ENCODE measurements around the gene SPACA7.
"Not testable (repeated sequence)": the region's sequence is repeated elsewhere in the genome, so short reads cannot be mapped to it uniquely, and the experiment has no call there.

The SPACA7 gene

GRCh38 chr13:112351825-112352224 is 24.3 kb upstream of the SPACA7 start:
- DNase-seq: no peak

- no peak for DNase-seq
Measured at GRCh38 chr13:112353856-112354255, 22.3 kb upstream of the SPACA7 start.

GRCh38 chr13:112354330-112355273 is 21.6 kb upstream of the SPACA7 start:
- no peak for DNase-seq

GRCh38 chr13:112355274-112355838 is 20.8 kb upstream of the SPACA7 start:
- no peak for DNase-seq

GRCh38 chr13:112356190-112356589 is 20.0 kb upstream of the SPACA7 start:
- no peak for DNase-seq

GRCh38 chr13:112358156-112358555 is 18.0 kb upstream of the SPACA7 start:
- no peak for DNase-seq

- DNase-seq: no peak
Measured at GRCh38 chr13:112362021-112362420, 14.1 kb upstream of the SPACA7 start.

GRCh38 chr13:112363867-112364528 is 12.2 kb upstream of the SPACA7 start:
- no peak for DNase-seq

GRCh38 chr13:112366907-112367646 is 9.1 kb upstream of the SPACA7 start:
- no peak for DNase-seq

GRCh38 chr13:112368883-112369282 is 7.3 kb upstream of the SPACA7 start:
- no peak for DNase-seq

GRCh38 chr13:112370311-112370710 is 5.8 kb upstream of the SPACA7 start:
- no peak for DNase-seq

GRCh38 chr13:112374271-112374670 is 1.9 kb upstream of the SPACA7 start:
- no peak for DNase-seq

GRCh38 chr13:112391746-112392145 is 15.6 kb downstream of the SPACA7 start:
- DNase-seq: no peak

- no peak for DNase-seq
Measured at GRCh38 chr13:112392719-112393118, 16.6 kb downstream of the SPACA7 start.

- not testable (repeated sequence) for DNase-seq
Measured at GRCh38 chr13:112395022-112395421, 18.9 kb downstream of the SPACA7 start.

- DNase-seq: not testable (repeated sequence)
Measured at GRCh38 chr13:112395941-112396340, 19.8 kb downstream of the SPACA7 start.

- no peak for DNase-seq
Measured at GRCh38 chr13:112397108-112397507, 21.0 kb downstream of the SPACA7 start.

- not testable (repeated sequence) for DNase-seq
Measured at GRCh38 chr13:112398347-112398746, 22.2 kb downstream of the SPACA7 start.

GRCh38 chr13:112409828-112410227 is 33.7 kb downstream of the SPACA7 start:
- not testable (repeated sequence) for DNase-seq

- no peak for DNase-seq
Measured at GRCh38 chr13:112416647-112417046, 40.5 kb downstream of the SPACA7 start.

- no peak for DNase-seq
Measured at GRCh38 chr13:112417079-112417478, 40.9 kb downstream of the SPACA7 start.

GRCh38 chr13:112424098-112424497 is 47.9 kb downstream of the SPACA7 start:
- DNase-seq: no peak

GRCh38 chr13:112428704-112429103 is 52.5 kb downstream of the SPACA7 start:
- no peak for DNase-seq

All from CD4-positive, alpha-beta T cell treated with Interleukin-10 for 1 hour (primary cell).